Ammon's horn (tissue), 1 donor: ENCODE measurements around the gene C19orf44.
"Not testable (repeated sequence)": the region's sequence is repeated elsewhere in the genome, so short reads cannot be mapped to it uniquely, and the experiment has no call there.

ENCODE experiments used
- DNase-seq: peaks from one replicate; pipeline ENCODE4 v3.0.0-alpha.2; 2016; ENCODE audit warnings: low spot score

The C19orf44 gene

GRCh38 chr19:16467581-16467980, 28.6 kb upstream of the C19orf44 start:
- peak; percentile 58 for DNase-seq

GRCh38 chr19:16470541-16470910, 25.7 kb upstream of the C19orf44 start:
- no peak for DNase-seq

- no peak for DNase-seq
Observed at GRCh38 chr19:16470911-16471811, 25.0 kb upstream of the C19orf44 start.

GRCh38 chr19:16472559-16472899, 23.7 kb upstream of the C19orf44 start:
- DNase-seq: not testable (repeated sequence)

- DNase-seq: no peak
Observed at GRCh38 chr19:16472992-16473391, 23.2 kb upstream of the C19orf44 start.

DNA sequence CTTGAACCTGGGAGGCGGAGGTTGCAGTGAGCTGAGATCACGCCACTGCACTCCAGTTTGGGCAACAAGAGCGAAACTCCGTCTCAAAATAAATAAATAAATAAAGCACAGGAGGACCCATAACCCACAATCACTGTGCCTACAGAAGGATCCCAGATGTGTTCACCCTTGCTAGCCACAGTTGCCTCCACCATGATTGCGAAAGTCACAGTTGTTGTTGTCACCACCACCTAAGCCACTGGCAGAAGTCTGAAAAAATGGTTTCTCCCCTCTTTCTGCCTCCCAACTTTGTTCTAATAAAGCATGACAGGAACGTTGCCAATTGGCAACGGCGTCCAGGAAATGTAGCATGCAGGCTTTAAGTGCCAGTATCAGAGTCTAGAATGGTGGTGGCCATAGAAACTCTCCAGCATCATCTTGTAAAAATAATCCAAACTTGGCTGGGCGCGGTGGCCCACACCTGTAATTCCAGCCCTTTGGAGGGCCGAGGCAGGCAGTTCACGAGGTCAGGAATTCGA, 22.3 kb upstream of the C19orf44 start:
- DNase-seq: no peak

DNA sequence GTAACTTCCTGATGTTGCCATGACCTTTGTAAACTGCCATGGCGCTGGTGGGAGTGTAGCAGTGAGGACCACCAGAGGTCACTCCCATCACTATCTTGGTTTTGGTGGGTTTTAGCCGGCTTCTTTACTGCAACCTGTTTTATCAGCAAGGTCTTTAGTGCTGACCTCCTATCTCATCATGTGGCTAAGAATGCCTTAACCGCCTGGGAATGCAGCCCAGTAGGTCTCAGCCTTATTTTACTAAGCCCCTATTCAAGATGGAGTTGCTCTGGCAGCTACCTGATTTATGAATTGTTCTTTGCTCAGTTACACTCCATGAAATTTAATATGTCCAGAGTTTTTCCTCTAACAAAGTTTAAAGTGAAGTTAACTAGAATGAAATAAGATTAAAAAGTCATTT, 19.8 kb upstream of the C19orf44 start:
- no peak for DNase-seq

DNA sequence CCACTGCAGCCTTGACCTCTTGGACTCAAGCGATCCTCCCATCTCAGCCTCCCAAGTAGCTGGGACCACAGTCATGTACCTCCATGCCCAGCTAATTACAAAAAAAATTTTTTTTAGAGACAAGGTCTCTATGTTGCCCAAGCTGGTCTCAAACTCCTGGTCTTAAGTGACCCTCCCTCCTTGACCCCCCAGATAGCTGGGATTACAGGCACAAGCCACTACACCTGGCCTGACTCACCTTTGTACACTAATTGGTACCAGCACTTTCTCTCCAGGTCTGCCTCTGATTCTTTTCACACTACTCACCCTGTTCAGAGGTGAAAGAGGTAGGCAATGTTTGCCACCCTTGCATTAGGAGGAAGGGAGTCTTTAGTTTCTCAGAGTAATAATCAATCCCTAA, 18.9 kb upstream of the C19orf44 start:
- no peak for DNase-seq

DNA sequence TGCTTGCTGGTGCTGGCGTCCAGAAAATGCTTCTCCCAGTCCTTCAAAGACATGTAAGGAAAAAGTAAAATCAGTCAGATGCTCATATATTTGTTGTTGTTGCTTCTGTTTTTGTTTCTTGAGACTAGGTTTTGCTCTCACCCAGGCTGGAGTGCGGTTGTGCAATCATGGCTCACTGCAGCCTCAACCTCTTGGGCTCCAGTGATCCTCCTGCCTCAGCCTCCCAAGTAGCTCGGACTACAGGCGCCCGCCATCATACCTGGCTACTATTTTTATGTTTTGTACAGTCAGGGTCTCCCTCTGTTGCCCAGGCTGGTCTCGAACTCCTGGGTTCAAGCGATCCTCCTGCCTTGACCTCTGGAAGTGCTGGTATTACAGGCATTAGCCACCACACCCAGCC, 13.4 kb upstream of the C19orf44 start:
- no peak for DNase-seq

DNA sequence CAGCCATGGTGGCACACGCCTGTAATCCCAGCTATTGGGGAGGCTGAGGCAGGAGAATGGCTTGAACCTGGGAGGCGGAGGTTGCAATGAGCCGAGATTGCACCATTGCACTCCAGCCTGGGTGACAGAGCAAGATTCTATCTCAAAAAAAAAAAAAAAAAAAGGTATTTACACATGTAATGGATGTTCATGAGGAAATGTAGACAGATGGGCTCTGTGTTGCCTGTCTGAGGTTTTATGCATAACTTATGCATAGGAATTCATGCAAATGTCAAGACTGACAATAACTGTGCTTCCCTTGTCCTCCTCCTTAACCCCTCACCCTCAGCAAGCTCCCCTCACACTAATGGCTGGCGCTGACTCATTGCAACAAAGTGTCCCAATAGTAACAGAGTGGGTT, 9.7 kb upstream of the C19orf44 start:
- not testable (repeated sequence) for DNase-seq

- no peak for DNase-seq
Observed at GRCh38 chr19:16496613-16496983, 404 bp downstream of the C19orf44 start.

DNA sequence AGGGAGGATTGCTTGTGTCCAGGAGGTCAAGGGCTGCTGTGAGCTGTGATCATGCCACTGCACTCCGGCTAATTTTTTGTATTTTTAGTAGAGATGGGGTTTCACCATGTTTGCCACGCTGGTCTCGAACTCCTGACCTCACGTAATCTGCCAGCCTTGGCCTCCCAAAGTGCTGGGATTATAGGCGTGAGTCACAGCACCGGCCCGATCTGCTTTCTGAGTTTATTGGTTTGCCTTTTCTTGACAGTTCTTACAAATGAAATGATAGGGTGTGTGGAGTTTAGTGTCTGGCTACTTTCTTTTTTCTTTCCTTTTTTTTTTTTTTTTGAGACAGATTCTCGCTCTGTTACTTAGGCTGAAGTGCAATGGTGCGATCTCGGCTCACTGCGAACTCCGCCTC, 848 bp downstream of the C19orf44 start:
- no peak for DNase-seq

- no peak for DNase-seq
Observed at GRCh38 chr19:16497837-16498236, 1.6 kb downstream of the C19orf44 start.

- DNase-seq: no peak
Observed at GRCh38 chr19:16504271-16504670, 8.1 kb downstream of the C19orf44 start.

GRCh38 chr19:16506161-16506560, 10.0 kb downstream of the C19orf44 start:
- not testable (repeated sequence) for DNase-seq

DNA sequence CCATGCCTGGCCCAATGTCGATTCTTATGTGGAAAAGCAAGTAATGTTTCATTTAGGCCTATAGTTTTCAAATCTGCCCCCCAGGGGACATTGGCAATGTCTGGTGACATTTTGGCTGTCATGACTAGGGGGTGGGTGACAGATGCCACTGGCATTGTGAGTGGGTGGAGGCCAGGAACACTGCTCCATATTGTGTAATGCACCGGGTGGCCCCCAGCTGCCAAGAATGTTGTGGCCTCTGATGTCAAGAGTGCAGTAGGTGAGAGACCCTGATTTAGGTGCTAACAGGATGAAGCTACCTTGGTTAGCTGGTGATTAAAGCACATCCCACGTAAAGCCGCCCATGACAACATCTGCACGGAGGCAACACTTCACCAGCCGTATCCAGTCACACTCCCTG, 10.8 kb downstream of the C19orf44 start:
- DNase-seq: no peak

- DNase-seq: no peak
Observed at GRCh38 chr19:16508546-16508945, 12.4 kb downstream of the C19orf44 start.

DNA sequence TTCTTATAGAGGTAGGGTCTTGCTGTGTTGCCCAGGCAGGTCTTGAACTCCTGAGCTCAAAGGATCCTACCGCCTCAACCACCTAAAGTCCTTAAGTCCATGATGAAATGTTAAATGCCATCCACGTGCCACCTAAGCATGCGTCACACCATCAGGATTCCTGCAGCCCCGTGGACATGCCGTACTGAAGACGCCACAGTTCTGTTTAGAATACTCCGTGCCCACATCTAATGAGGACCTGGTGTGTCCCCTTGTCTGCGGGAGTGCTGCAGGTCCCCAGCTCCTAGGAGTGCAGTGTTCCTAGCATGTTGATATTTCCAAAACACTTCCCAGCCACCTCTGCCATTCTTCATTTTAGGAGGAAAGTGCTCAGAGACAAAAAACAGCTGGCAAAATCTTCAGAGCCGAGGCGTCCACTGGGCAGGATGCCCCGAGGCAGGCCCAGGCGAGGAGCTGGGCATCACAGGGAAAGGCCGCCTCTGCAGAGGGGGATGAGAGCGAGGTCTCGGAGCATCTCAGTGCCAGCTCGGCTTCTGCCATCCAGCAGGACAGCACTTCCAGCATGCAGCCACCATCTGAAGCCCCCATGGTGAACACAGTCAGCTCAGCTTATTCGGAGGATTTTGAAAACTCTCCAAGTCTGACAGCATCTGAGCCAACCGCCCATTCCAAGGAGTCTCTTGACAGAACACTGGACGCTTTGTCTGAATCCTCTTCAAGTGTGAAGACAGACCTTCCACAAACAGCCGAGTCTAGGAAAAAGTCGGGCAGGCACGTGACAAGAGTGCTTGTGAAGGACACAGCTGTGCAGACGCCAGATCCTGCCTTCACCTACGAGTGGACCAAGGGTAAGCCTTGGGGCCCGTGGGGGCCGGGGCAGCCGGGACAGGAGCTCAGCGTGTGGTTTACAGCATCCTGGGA, 13.2 kb downstream of the C19orf44 start:
- DNase-seq: peak; percentile 75

DNA sequence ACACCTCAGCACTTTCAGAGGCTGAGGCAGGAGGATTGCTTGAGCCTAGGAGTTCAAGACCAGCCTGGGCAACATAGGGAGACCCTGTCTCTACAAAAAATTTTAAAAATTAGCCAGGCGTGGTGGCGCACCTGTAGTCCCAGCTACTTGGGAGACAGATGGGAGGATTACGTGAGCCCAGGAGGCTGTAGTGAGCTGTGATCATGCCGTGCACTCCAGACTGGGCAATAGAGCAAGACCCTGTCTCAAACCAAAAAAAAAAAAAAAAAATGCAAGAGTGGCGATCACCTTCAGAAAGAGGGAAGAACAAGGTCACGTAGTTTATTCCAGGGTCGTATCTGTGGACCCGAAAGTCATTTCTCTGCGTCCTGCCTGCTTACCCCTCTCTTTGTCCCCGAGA, 16.4 kb downstream of the C19orf44 start:
- not testable (repeated sequence) for DNase-seq

GRCh38 chr19:16514383-16515019, 18.3 kb downstream of the C19orf44 start:
- no peak for DNase-seq

DNA sequence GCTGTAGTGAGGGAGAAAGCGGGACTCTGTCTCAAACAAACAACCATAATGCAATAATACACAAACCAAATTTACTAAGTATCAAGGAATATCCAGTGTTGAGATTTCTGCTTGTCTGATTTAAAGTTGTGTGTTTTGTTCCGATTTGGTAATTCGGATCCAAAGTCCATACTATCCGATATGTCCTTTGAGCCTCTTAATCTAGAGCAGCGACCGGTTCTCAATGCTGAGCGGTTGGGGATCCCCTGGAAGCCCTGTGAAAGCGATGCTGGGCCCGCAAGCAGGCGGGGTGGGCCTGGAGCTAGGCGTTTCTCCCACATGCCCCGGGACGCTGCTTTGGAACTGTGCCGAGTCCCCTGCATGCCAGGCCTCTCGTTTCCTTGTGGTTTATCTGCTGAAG, 20.2 kb downstream of the C19orf44 start:
- DNase-seq: no peak

GRCh38 chr19:16516923-16517610, 20.9 kb downstream of the C19orf44 start:
- DNase-seq: no peak
